Middle frontal gyrus (tissue), 1 donor: Measurements from ENCODE around the gene MAPK12.

Source experiments
- DNase-seq: peaks from one replicate; pipeline ENCODE4 v3.0.0-alpha.2; 2015; ENCODE audit warnings: low spot score; ENCODE audit errors: extremely low spot score

The MAPK12 gene

DNA sequence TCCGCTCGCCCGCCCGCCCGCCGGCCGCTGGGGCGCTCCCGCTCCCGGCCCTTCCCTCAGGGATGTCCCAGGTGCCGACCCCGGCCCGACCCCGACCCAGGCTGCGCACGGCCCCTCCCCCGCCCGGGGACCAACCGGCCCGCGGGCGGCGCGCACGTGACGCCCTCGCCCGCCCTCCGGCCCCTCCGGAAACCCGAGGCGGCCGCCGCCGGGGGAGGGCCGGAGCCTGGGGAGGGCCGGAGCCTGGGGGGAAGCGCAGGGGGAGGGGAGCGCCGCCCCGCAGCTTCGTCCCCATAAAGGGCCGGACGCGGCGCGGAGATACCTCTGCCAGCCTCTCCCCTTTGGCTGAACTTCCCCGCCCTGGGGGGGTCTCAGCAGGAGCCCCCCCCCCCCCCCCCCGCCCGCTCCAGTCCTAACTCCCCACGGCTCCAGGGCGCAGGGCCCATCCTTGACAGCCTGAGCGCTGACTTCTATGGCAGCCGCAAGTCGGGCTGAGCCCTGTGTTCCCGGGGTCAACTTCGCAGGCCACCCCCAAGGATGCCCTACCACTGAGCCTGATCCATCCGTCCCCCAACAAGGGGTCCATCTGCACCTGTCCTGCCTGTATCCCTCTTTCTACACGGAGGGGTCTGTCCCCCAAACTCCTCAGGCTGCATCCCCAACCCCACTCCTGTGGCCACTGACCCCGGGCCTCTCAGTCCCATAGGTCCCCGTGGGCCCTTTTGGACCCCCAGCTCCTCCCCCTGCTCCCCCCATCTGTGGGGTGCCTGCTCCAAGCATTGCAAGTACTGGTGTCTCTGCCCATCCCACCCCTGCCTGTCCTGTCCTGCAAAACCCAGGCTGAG, at the start of gene MAPK12:
TSS of gene MAPK12 (minus strand) at position 69 of the 845 bp plus-strand sequence. CDS start 174 bp downstream, outside the sequence.
- no peak for DNase-seq

DNA sequence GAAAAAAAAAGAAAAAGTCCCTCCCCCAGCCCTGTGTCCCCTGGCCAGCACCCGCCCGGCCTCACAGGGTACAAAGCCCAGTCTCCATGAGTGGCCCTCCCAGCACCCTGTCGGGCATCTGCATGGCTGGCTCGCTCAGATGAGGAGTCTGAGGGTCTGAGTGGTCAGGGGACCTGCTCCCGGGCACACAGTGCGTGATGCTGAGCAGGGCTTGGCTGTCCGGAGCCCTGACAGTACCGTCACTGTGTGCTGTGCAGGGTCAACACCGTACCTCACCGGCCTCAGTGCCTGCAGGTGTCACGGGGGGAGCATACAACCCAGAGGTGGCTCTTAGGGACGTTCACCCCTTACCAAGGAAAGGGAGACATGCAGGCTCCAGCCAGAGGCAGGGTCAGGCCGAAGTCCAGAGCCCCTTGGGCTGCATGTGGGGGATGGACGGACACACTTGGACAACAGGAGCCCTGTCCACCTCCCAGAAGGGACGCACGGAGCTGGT, 49.5 kb upstream of the MAPK12 start:
- no peak for DNase-seq

DNA sequence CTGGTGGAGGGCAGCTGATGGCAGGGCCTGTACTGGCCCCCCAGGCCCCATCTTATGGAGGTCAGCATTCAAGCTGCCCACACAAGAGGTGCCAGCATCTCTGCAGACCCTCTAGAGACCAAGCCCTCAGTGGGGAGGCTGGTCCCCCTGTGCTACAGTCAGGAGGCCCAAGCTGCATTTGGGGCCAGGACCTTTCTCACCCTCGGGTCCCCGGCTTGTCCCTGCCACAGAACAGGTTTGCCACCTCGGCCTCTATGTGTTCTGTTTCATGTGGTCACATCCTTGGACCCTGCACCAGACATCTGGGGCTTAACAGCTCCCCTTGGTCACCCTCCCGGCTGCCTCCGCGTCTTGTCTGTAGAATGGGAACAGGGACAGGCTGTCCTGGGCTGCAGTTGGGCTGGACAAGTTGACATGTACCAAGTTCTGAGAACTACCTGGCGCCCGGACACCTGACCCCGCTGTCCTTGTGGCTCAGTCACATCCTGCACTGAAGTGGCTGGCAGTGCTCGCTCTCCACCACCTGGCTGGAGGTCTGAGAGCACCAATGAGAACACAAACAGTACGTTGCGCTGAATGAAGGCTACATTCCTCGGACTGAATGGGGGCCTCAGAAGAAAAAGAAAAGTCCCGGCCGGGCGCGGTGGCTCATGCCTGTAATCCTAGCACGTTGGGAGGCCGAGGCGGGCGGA, 48.7 kb upstream of the MAPK12 start:
- no peak for DNase-seq

DNA sequence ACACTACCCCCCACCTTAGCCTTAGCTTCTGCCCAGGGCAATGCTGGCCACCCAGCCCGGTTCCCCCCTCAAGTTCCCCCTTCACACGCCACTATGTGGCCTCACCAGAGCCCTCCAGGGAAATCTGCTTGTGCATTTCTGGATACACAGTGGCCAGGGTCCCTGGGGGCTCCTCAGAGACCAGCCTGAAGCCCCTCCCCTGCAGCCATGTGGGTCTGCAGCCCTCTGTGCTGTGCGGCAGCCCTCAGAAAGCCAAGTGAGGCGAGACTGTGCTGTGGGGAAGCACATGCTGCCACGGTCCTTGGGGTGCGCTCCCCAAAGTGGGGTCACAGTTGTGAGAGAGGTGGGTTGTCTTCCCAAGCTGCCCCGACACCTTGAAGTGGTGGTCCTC, 48.1 kb upstream of the MAPK12 start:
- DNase-seq, result no peak

DNA sequence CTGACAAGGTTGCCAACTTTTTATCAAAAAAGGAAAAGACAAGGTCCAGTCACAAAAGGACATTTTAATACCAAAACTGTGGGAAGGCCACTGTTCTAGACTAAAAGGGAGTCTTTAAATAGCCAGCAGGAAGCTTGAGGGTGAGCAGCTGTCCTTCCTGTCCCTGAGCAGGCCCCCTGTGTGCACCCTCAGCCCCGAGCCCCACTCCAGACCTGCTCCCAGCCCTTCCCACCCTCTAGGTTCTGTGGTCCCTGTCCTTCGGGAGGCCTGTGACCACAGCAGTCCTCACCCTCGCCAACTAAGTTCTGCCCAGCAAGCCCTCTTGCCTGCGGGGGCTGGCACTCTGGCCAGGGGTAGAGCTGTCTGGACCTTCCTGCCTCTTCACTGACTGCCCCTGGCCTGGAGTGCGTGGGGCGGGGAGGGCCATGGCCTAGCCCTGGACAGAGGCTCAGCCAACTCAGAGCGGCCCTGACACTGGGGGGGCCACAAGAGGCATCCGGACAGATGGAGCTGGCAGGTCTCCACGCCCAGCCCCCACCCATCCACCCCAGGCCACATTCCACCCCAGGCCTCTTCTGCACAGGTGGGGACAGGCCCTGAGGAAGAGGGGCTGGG, 47.6 kb upstream of the MAPK12 start:
- DNase-seq, result no peak

DNA sequence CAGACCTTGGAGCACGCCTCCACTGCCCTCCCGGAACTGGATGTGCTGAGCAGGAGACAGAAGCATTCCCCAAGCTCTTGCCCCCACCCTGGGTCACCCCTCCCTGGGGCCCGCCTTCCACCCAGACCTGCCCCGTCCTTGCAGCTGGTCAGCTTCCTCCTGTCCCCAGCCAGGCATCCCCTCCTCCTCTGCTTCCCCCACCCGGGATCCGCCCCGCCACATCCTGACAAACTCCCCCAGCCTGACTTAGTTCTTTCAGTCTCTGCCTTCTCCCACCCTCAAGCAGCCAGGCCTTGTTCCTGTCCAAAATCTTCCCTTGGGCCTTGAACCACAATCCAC, 47.1 kb upstream of the MAPK12 start:
- DNase-seq, result no peak

DNA sequence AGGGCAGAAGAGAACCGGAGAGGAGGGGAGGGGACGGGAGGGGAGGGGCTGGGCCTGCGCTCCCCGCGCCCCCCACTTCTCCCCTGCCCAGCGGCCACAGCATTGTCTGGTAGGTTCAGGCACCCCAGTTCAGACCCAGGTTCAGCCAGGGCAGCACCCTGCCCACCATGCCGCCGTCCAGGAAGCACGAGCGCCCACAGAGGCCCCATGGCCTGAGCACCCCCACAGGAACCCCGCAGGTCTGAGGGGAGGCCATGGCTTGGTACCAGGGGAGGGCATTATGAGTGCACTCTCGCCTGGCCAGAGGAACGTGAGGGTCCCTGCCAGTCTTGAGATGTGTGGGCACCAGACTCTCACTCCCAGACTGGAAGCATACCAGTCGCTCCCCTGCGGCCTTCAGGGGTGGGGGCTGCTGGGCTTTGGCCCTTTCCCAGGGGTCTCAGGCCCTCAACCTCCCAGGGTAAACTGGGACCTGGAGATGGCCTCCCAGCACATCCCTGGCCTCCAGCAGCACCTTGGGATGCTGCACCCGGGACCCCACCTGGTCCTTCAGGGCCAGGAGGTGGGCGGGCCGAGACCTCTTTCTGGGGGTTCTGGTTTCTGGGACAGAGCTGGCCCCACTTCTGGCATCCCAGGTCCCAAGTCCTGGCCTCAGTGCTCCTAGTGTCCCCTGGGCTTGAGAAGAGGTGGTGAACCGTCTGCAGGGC, 46.6 kb upstream of the MAPK12 start:
- DNase-seq, result no peak

DNA sequence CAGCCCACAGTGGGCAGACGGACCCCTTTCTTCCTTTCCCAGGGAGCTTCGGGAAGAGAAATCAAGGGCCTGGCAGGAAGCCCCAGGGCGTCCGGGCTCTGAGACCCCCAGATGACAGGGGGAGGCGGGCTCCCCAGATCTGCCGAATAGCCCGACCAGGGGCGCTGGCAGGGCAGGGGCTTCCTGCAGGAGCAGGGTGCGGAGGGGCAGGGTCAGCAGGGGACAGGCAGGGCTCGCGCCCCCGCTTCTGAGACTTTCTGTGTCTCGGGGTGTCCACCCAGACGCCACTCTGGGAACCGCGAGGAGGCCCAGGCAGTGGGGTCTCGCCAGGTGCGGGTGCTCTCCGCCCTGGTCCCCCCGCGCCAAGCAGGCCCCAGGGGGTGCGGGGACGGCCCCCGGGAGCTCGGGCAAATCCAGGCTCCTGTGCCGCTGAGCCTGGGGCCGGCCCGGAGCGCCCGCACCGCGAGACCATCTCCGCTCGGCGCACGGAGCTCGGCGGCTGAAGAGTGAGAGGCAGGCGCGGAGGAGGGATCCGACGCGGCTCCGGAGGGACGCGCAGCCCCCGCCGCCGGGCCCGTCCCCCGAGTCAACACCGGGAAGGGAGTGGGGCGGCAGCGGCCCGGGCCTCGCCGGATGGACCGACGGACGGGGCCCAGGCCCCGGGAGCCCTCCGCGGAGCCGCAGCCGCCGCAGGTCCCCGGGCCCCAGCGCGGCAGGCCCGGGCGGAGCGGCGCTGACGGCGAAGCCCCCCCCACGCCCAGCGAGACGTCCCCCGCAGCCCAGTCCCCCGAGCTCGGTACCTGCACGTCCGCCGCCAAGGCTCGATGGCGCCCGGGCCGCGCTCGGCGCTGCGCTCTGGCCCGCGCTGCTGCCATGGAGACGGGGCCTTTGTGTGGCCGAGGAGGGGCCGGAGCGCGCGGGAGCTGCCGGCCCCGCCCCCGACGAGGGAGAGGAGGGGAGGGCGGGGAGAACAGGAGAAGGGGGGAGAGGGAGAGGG, 45.6 kb upstream of the MAPK12 start, which contains the start of gene PLXNB2:
TSS of gene PLXNB2 (minus strand) at position 894 of the 997 bp plus-strand sequence. CDS start 17,062 bp downstream, outside the sequence.
- DNase-seq, result peak; percentile 81

DNA sequence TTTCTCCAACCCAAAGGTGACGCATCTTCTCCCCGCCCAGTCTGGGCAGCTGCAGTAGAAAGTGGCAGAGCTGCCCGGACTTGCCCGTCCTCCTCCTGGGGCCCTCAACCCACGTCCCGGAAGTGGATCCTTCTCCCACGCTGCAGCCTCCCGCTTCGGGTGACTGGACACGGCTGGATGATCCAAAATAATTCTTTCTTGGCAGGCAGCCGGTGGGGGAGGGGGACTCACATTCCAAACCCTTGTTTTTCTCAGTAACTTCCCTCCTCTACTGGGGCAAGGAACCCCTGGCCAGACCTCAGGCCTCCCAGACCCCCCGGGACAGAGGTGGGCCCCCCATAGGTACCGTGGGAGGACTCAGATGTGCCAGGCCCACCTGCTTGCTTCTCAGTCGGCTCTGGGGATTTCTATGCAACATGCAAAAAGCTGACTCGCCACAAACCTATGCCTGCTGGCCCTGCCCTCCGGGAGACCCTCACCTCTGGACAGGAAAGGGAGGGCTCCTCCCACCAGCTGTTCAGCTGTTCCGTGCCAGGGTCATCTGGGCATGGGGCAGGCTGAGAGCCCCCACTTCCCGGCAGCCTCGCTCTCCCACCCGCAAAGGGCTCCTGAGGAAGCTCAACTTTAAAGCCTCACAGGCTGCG, 44.6 kb upstream of the MAPK12 start:
- DNase-seq, result peak; percentile 47

DNA sequence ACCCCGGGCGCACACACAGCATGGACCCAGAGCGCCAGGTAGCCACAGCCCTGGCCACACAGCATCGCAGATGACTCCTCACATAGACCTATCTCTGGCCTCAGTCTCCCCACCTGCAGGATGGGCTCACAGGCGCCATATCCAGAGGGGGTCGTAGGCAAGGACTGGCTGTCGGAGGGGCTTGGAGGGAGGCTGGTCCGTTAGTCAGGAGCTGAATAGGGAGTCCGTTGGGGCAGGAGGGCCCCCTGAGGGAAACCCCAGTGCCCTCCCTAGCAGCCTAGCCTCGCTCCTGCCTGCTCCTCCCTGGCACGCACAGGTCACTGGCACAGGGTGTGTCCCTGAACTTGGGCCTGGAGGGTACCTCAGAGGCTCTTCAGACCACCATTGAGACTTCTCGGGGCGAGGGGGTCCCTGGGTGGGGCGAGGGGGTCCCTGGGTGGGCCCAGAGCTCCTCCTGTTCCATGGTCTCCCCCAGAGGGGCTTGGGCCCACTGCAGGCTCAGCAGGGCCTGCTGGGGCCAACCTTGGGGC, 44.0 kb upstream of the MAPK12 start:
- DNase-seq, result no peak

DNA sequence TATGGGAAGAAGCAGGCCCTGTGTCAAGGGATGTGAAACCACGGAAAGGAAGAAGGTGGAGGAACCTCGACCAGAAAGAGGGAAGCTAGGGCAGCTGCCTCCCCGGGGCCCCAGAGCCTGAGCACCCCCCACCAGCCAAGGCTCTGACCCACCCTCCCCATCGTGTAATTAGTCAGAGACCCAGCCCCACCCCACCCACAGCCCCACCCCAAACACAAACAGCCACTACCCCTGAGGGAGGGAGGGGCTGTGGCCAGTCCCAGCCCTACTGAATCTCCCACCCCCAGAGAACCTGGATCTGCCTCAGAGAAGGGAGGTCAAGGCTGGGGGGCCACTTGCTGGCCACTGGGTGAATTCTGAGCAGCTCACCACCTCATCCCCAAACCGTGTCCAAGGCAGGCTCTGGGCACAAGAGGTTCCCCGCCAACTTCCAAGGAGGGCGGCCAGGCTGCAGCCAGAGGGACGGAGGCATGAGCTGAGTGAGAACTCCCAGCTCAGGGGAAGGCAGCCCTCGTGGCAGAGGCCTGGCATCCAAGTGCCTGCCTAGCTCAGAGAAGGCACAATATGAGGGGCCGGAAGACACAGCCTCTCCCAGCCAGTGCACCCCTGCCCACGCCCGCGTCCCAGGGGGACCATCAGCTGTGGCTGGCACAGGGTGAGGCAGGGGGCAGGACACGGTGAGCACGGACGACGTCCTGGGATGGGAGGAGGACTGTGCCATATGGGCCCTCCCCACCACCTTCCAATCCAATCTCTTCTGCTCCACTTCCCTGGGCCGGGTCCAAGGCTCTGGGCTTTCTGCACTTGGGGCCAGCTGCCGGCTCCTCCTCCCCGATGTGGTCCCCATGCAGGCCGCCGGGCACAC, 43.3 kb upstream of the MAPK12 start:
- DNase-seq, result no peak

DNA sequence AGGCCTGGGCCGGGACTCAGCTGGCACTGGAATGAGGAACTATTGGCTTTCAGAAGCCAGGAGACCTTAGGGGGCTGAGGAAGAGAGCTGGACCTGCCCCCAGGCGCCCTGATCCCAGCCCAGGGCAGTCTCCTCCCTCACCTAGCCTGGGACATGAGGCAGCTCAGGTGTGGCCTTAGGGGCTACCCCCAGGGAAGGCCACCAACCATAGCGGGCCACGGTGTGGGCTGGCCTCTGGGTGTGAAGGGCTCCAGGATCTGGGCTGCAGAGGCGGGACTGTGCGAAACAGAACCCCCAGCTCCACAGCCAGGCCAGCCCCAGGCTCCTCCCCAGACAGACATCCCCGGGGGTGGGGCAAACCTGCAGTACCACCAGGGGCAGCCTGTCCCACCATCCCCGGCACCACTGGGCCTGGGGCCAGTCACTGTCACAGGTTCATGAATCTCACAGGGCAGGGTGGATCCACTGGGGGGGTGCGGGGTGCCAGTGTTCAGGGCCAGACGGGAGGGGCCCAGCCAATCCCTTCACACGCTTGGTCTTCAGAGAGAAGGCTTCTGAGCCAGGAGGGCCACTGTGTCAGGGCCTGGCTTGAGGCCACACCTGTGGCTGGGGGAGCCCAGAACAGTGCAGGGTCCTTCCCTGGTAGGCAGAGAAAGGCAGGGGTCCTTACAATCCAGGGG, 42.5 kb upstream of the MAPK12 start:
- no peak for DNase-seq

DNA sequence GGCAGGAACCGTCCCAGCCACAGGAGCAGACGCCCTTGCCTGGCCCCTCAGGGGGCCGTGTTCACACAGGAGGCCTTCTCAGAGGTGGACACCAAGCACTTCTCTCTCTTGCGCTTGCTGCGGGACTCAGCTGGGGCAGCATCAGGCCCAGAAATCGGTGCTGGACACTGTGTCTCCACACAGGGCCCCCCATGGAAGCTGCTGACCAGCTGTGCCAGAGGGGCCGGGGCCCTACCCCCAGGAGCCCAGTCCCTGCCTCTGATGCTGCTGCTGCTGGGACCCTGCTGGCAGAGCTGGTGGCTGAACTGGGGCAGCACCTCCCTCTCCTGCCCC, 42.0 kb upstream of the MAPK12 start:
- DNase-seq, result no peak

DNA sequence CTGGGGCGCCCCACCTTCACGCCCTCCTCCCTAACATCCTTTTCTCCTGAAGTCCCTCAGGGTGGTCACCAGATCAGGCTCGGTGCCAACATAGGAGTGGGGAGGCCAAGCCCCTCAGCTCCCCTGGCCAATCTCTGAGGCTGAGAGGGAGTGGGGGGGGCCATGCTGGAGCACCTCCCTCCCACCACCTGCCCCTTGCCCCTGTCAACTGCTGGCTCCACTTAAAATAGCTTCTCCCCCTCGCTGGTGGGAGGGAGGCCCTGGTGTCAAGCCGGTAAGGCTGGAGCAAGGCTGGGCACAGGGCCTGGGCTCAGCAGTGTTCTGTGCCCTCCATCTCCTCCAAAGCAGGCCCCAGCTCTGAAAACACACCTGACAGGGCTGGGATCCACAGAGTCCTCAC, 41.1 kb upstream of the MAPK12 start:
- DNase-seq, result no peak

DNA sequence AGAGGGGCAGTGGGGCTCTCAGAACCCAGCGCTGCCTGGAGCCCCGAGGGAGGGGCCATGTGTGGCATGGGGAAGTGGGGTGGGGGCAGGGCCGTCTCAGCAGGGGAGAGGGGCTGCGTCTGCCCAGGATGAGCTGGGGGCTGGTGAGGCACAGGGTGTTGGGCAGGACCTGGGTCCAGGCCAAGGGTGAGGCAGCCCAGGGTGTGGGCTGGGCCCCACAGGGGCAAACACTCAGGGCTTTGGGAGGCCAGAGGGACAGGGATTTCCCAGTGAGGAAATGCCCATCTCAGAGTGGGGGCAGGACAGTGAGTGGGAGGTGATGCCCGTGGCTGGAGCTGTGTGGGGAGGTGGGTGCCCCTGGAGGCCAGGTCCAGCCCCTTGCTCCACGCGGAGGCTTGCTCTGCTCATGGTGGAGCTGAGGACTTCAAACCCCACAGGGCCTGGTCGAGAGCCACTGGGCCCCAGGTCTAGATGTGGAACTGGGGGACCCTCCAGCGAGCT, 40.6 kb upstream of the MAPK12 start:
- DNase-seq, result no peak

DNA sequence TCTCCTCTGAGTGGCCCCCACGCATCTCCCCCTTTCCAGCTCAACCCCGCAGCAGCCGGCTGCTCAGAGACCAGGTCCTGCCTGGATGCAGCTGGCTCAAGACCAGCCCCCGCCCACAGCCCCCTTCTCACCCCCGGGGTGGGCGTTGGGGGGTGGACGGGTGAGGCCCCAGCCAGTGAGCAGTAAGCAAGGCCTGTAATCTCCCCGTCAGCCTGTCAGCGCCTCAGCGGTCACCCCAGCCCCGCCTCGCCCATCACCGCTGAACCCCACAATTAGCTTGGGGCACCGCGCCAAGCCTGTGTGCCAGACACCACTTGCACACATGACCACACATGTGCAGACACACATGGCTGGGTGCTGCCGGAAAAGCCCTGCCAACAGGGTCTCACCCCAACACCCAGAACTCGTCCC, 40.1 kb upstream of the MAPK12 start:
- DNase-seq, result no peak

DNA sequence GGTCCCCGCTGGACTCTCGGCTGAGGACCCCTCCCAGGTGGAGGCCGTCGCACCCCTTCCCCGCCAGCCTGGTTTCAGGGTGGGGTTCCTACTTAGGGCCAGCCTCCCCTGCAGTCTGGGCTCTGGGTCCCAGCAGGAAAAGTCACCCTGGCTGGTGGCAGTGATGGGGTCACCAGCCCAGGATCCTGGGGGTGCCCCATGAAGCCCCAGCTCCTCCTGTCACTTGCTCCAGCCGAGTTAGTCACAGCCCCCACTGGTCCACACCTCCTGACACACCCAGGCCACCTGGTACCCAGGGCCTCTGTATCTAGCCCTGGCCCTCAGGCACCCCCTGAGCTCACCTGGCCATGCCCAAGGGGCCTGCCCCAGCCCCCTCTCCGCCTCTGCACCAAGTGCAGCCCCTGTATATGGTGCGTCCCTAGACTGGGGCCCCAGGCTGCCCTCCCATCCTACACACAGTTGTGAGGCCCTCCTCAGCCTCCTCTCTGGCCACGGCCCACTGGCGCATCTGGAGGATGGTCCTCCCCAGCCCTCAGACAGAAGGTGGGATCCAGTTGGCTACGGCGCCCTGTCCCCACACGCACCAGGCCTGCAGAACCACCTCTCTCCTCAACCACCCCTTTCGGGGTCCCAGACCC, 39.3 kb upstream of the MAPK12 start:
- DNase-seq, result no peak
